ENCODE measurements around the gene AEBP1. TPM values are rescaled to one million over a fixed set of nuclear protein-coding genes. Genes with fewer than 3 reads are reported as not detected.

The AEBP1 gene
- polyA plus RNA-seq, result 10 to 100 TPM in 1 of 2 donors, 1 to 10 TPM in 1; 8.8 to 19.9 TPM

- H3K4me1 ChIP-seq (ENCODE audit: control insufficient read depth in 2 of 2, insufficient read depth in 2 of 2, low read length in 1 of 2), result peaks cover 15 to 19% of the 10 kb centered on the region in 2 donors
- H3K36me3 ChIP-seq (ENCODE audit: control insufficient read depth in 2 of 2, insufficient read depth in 2 of 2, low read length in 1 of 2), result no peaks in the 10 kb centered on the region
- H3K27ac ChIP-seq (ENCODE audit: low read depth in 2 of 2, low read length in 1 of 2), result peak within 1 kb of the TSS; percentile 50 to 70
- H3K9me3 ChIP-seq (ENCODE audit: control insufficient read depth in 2 of 2, insufficient read depth in 1 of 2, low read depth in 1 of 2, low read length in 1 of 2), result no peaks in the 10 kb centered on the region
- WGBS, 2 donors, result 5 to 7% methylated on average over 38 to 82 of the region's 87 CpGs
- peak within 1 kb of the TSS; percentile 13 to 40 for H3K4me3 ChIP-seq (ENCODE audit: low read depth in 1 of 2, low read length in 2 of 2)
- H3K27me3 ChIP-seq (ENCODE audit: control insufficient read depth in 1 of 2, insufficient read depth in 2 of 2, low read length in 2 of 2), result no peaks in the 10 kb centered on the region
These were observed at the start of gene AEBP1 for GRCh38 chr7:44103923-44104859. TSS of gene AEBP1 (plus strand) at chr7:44104345. CDS start at chr7:44104666, 321 bp downstream.

- no peak overlapping the region for H3K4me3 ChIP-seq (ENCODE audit: low read depth in 1 of 2, low read length in 2 of 2)
- H3K27me3 ChIP-seq (ENCODE audit: control insufficient read depth in 1 of 2, insufficient read depth in 2 of 2, low read length in 2 of 2), result no peaks in the 10 kb centered on the region
- H3K4me1 ChIP-seq (ENCODE audit: control insufficient read depth in 2 of 2, insufficient read depth in 2 of 2, low read length in 1 of 2), result peaks cover 8 to 20% of the 10 kb centered on the region in 2 donors
- no peak overlapping the region for H3K27ac ChIP-seq (ENCODE audit: low read depth in 2 of 2, low read length in 1 of 2)
- H3K9me3 ChIP-seq (ENCODE audit: control insufficient read depth in 2 of 2, insufficient read depth in 1 of 2, low read depth in 1 of 2, low read length in 1 of 2), result no peaks in the 10 kb centered on the region
- WGBS, 2 donors, result 89 to 96% methylated on average over 7 of the region's 7 CpGs
- H3K36me3 ChIP-seq (ENCODE audit: control insufficient read depth in 2 of 2, insufficient read depth in 2 of 2, low read length in 1 of 2), result peaks cover 39 to 62% of the 10 kb centered on the region in 2 donors
These were observed 47.5 kb upstream of the AEBP1 start for GRCh38 chr7:44056681-44057080.

- no peak overlapping the region for H3K4me3 ChIP-seq (ENCODE audit: low read depth in 1 of 2, low read length in 2 of 2)
- WGBS, 2 donors, result 89 to 90% methylated on average over 11 of the region's 11 CpGs
- peaks cover 38 to 68% of the 10 kb centered on the region in 2 donors for H3K36me3 ChIP-seq (ENCODE audit: control insufficient read depth in 2 of 2, insufficient read depth in 2 of 2, low read length in 1 of 2)
- peaks cover 8 to 18% of the 10 kb centered on the region in 2 donors for H3K4me1 ChIP-seq (ENCODE audit: control insufficient read depth in 2 of 2, insufficient read depth in 2 of 2, low read length in 1 of 2)
- peak overlapping the region; percentile 46 to 88 for H3K27ac ChIP-seq (ENCODE audit: low read depth in 2 of 2, low read length in 1 of 2)
- no peaks in the 10 kb centered on the region for H3K9me3 ChIP-seq (ENCODE audit: control insufficient read depth in 2 of 2, insufficient read depth in 1 of 2, low read depth in 1 of 2, low read length in 1 of 2)
- H3K27me3 ChIP-seq (ENCODE audit: control insufficient read depth in 1 of 2, insufficient read depth in 2 of 2, low read length in 2 of 2), result no peaks in the 10 kb centered on the region
These were observed 46.8 kb upstream of the AEBP1 start for GRCh38 chr7:44057181-44057848.

GRCh38 chr7:44057849-44058758 lies 46.0 kb upstream of the AEBP1 start:
- Histone ChIP-seq H3K4me1 (ENCODE audit: control insufficient read depth in 2 of 2, insufficient read depth in 2 of 2, low read length in 1 of 2) (peaks cover 8 to 18% of the 10 kb centered on the region in 2 donors), H3K9me3 (ENCODE audit: control insufficient read depth in 2 of 2, insufficient read depth in 1 of 2, low read depth in 1 of 2, low read length in 1 of 2) (no peaks in the 10 kb centered on the region), H3K27me3 (ENCODE audit: control insufficient read depth in 1 of 2, insufficient read depth in 2 of 2, low read length in 2 of 2) (no peaks in the 10 kb centered on the region), H3K36me3 (ENCODE audit: control insufficient read depth in 2 of 2, insufficient read depth in 2 of 2, low read length in 1 of 2) (peaks cover 36 to 68% of the 10 kb centered on the region in 2 donors), H3K27ac (ENCODE audit: low read depth in 2 of 2, low read length in 1 of 2) (peak overlapping the region; percentile 79 to 88), H3K4me3 (ENCODE audit: low read depth in 1 of 2, low read length in 2 of 2) (no peak overlapping the region)
- 76 to 81% methylated on average over 28 to 30 of the region's 30 CpGs for WGBS, 2 donors

- H3K9me3 ChIP-seq (ENCODE audit: control insufficient read depth in 2 of 2, insufficient read depth in 1 of 2, low read depth in 1 of 2, low read length in 1 of 2), result no peaks in the 10 kb centered on the region
- H3K4me3 ChIP-seq (ENCODE audit: low read depth in 1 of 2, low read length in 2 of 2), result no peak overlapping the region
- peaks cover 8 to 20% of the 10 kb centered on the region in 2 donors for H3K4me1 ChIP-seq (ENCODE audit: control insufficient read depth in 2 of 2, insufficient read depth in 2 of 2, low read length in 1 of 2)
- WGBS, 2 donors, result 90 to 91% methylated on average over 7 of the region's 7 CpGs
- no peaks in the 10 kb centered on the region for H3K27me3 ChIP-seq (ENCODE audit: control insufficient read depth in 1 of 2, insufficient read depth in 2 of 2, low read length in 2 of 2)
- H3K27ac ChIP-seq (ENCODE audit: low read depth in 2 of 2, low read length in 1 of 2), result peak overlapping the region; percentile 79 to 88
- H3K36me3 ChIP-seq (ENCODE audit: control insufficient read depth in 2 of 2, insufficient read depth in 2 of 2, low read length in 1 of 2), result peaks cover 34 to 68% of the 10 kb centered on the region in 2 donors
These were observed 45.4 kb upstream of the AEBP1 start for GRCh38 chr7:44058759-44059218.

- H3K27ac ChIP-seq (ENCODE audit: low read depth in 2 of 2, low read length in 1 of 2), result peak overlapping the region in 1 of 2 donors; percentile 88
- H3K4me3 ChIP-seq (ENCODE audit: low read depth in 1 of 2, low read length in 2 of 2), result no peak overlapping the region
- H3K27me3 ChIP-seq (ENCODE audit: control insufficient read depth in 1 of 2, insufficient read depth in 2 of 2, low read length in 2 of 2), result no peaks in the 10 kb centered on the region
- H3K9me3 ChIP-seq (ENCODE audit: control insufficient read depth in 2 of 2, insufficient read depth in 1 of 2, low read depth in 1 of 2, low read length in 1 of 2), result no peaks in the 10 kb centered on the region
- 88 to 91% methylated on average over 14 of the region's 14 CpGs for WGBS, 2 donors
- peaks cover 10 to 24% of the 10 kb centered on the region in 2 donors for H3K4me1 ChIP-seq (ENCODE audit: control insufficient read depth in 2 of 2, insufficient read depth in 2 of 2, low read length in 1 of 2)
- peaks cover 34 to 68% of the 10 kb centered on the region in 2 donors for H3K36me3 ChIP-seq (ENCODE audit: control insufficient read depth in 2 of 2, insufficient read depth in 2 of 2, low read length in 1 of 2)
These were observed 44.7 kb upstream of the AEBP1 start for GRCh38 chr7:44059219-44060090.

- Histone ChIP-seq H3K36me3 (ENCODE audit: control insufficient read depth in 2 of 2, insufficient read depth in 2 of 2, low read length in 1 of 2) (peaks cover 34 to 65% of the 10 kb centered on the region in 2 donors), H3K4me1 (ENCODE audit: control insufficient read depth in 2 of 2, insufficient read depth in 2 of 2, low read length in 1 of 2) (peaks cover 17 to 31% of the 10 kb centered on the region in 2 donors), H3K9me3 (ENCODE audit: control insufficient read depth in 2 of 2, insufficient read depth in 1 of 2, low read depth in 1 of 2, low read length in 1 of 2) (no peaks in the 10 kb centered on the region), H3K27ac (ENCODE audit: low read depth in 2 of 2, low read length in 1 of 2) (no peak overlapping the region), H3K27me3 (ENCODE audit: control insufficient read depth in 1 of 2, insufficient read depth in 2 of 2, low read length in 2 of 2) (no peaks in the 10 kb centered on the region), H3K4me3 (ENCODE audit: low read depth in 1 of 2, low read length in 2 of 2) (no peak overlapping the region)
- WGBS, 2 donors, result 92 to 93% methylated on average over 21 of the region's 21 CpGs
These were observed 43.8 kb upstream of the AEBP1 start for GRCh38 chr7:44060091-44060947.

All from esophagus (tissue), 2 donors.